H1 (cell line): ENCODE measurements around the gene ZC3H18. TPM values are rescaled to one million over a fixed set of nuclear protein-coding genes. Genes with fewer than 3 reads are reported as not detected.

Experiments used
- CTCF ChIA-PET: fragments of 300-600 bp; sonication (Branson Sonifier 250); formaldehyde crosslinking; loops from one replicate; lab custom pipeline; 2021; ENCODE audit not compliant: partially characterized antibody; lab: Charles Lee
- POLR2A ChIA-PET: fragments of 300-600 bp; sonication (Branson Sonifier 250); formaldehyde crosslinking; loops from one replicate; lab custom pipeline; 2021; ENCODE audit warnings: inconsistent platforms; ENCODE audit not compliant: partially characterized antibody; lab: Charles Lee
- DNase-seq, 2 experiments: peaks; one replicate each; pipeline versions ENCODE4 v3.0.0 to v3.0.0-alpha.2; 2010 to 2022; ENCODE audit warnings: low spot score in 2 of 2, low read depth in 1 of 2, mixed read lengths in 1 of 2
- FAIRE-seq: peaks from 2 replicates; lab custom pipeline; 2011; peaks lifted over from hg19 to GRCh38; lab: Jason Lieb, UNC
- H2AFZ ChIP-seq: 2 replicates; pipeline ENCODE4 v1.8.1; 2012; ENCODE audit warnings: low read length, inconsistent platforms
- H2AK5ac ChIP-seq: 2 replicates; pipeline ENCODE4 v1.6.1; 2013; ENCODE audit warnings: low read depth, low read length
- H2BK120ac ChIP-seq: replicated peaks from 2 replicates; pipeline ENCODE3; 2013; ENCODE audit warnings: low read depth, low read length, inconsistent platforms
- H2BK12ac ChIP-seq: 2 replicates; pipeline ENCODE4 v1.6.1; 2013; ENCODE audit warnings: low read depth, low read length
- H2BK15ac ChIP-seq: 2 replicates; pipeline ENCODE4 v1.6.1; 2013; ENCODE audit warnings: low read length
- H2BK20ac ChIP-seq: 2 replicates; pipeline ENCODE4 v1.6.1; 2013; ENCODE audit warnings: low read length
- H2BK5ac ChIP-seq: 2 replicates; pipeline ENCODE4 v1.6.1; 2013; ENCODE audit warnings: low read depth, low read length
- H3K14ac ChIP-seq: 2 replicates; pipeline ENCODE4 v1.6.1; 2013; ENCODE audit warnings: inconsistent platforms; ENCODE audit not compliant: insufficient read length
- H3K18ac ChIP-seq: 2 replicates; pipeline ENCODE4 v1.6.1; 2013; ENCODE audit warnings: low read length; ENCODE audit errors: extremely low read depth
- H3K23ac ChIP-seq: 2 replicates; pipeline ENCODE4 v1.6.1; 2013; ENCODE audit warnings: inconsistent platforms; ENCODE audit not compliant: insufficient read length
- H3K23me2 ChIP-seq: 2 replicates; pipeline ENCODE4 v1.6.1; 2013; ENCODE audit warnings: low read depth, low read length
- H3K27ac ChIP-seq: 2 replicates; pipeline ENCODE4 v1.6.1; 2011; ENCODE audit warnings: low read depth, low read length, inconsistent platforms
- H3K27me3 ChIP-seq, 4 experiments: replicated peaks in 1 of 4; 1 replicate in 1 of 4; 2 replicates in 3 of 4; pipeline versions ENCODE4 v1.6.1 to v1.8.1; 2011 to 2013; ENCODE audit warnings: low read length in 3 of 4, mild to moderate bottlenecking in 3 of 4, inconsistent platforms in 2 of 4, mixed read lengths in 2 of 4, moderate library complexity in 1 of 4; ENCODE audit not compliant: control insufficient read depth in 3 of 4, insufficient read depth in 3 of 4; ENCODE audit errors: extremely low read depth in 1 of 4
- H3K36me3 ChIP-seq, 4 experiments: 2 replicates each; pipeline versions ENCODE4 v1.6.1 to v1.8.1; 2011 to 2013; ENCODE audit warnings: mild to moderate bottlenecking in 4 of 4, low read length in 3 of 4, moderate library complexity in 2 of 4, control low read depth in 1 of 4, inconsistent platforms in 1 of 4; ENCODE audit not compliant: insufficient read depth in 4 of 4, control insufficient read depth in 2 of 4
- H3K4ac ChIP-seq: replicated peaks from 2 replicates; pipeline ENCODE3; 2013; ENCODE audit warnings: low read length, low read depth, mixed read lengths, inconsistent platforms; ENCODE audit not compliant: insufficient read length
- H3K4me1 ChIP-seq, 4 experiments: replicated peaks in 1 of 4; 1 replicate in 1 of 4; 2 replicates in 3 of 4; pipeline versions ENCODE4 v1.6.1 to v1.8.1; 2011 to 2013; ENCODE audit warnings: low read length in 3 of 4, inconsistent platforms in 2 of 4, mixed read lengths in 1 of 4; ENCODE audit not compliant: insufficient read depth in 4 of 4, control insufficient read depth in 3 of 4
- H3K4me2 ChIP-seq, 2 experiments: 2 replicates each; pipeline versions ENCODE4 v1.6.1 to v1.8.1; 2011 to 2013; ENCODE audit warnings: low read depth in 2 of 2, low read length in 2 of 2, control low read depth in 1 of 2, inconsistent platforms in 1 of 2, mild to moderate bottlenecking in 1 of 2; ENCODE audit not compliant: insufficient read depth in 1 of 2
- H3K4me3 ChIP-seq, 4 experiments: fragments of 200-600, 300-600 bp in 1 of 4; sonication (generic), shearing (Covaris generic), sonication (Bioruptor Twin) in 1 of 4; 2 replicates each; pipeline versions ENCODE4 v1.5.1 to v1.8.1; 2011 to 2016; ENCODE audit warnings: low read length in 4 of 4, low read depth in 3 of 4, control low read depth in 2 of 4, inconsistent platforms in 2 of 4, mild to moderate bottlenecking in 2 of 4, mixed read lengths in 1 of 4, moderate library complexity in 1 of 4; ENCODE audit not compliant: insufficient read depth in 2 of 4; ENCODE audit errors: extremely low read depth in 1 of 4
- H3K56ac ChIP-seq: replicated peaks from 2 replicates; pipeline ENCODE3; 2013; ENCODE audit warnings: low read depth, mild to moderate bottlenecking, mixed read lengths, low read length, inconsistent platforms; ENCODE audit not compliant: insufficient read length
- H3K79me1 ChIP-seq: 2 replicates; pipeline ENCODE4 v1.6.1; 2013; ENCODE audit warnings: low read depth, low read length, control low read depth
- H3K79me2 ChIP-seq, 2 experiments: 2 replicates each; pipeline versions ENCODE4 v1.6.1 to v1.8.1; 2012 to 2013; ENCODE audit warnings: low read length in 2 of 2, mild to moderate bottlenecking in 2 of 2, inconsistent platforms in 1 of 2; ENCODE audit not compliant: insufficient read depth in 2 of 2, control insufficient read depth in 1 of 2
- H3K9ac ChIP-seq, 4 experiments: replicated peaks in 1 of 4; 1 replicate in 1 of 4; 2 replicates in 3 of 4; pipeline versions ENCODE4 v1.6.1 to v1.8.1; 2011 to 2013; ENCODE audit warnings: low read depth in 3 of 4, low read length in 3 of 4, control low read depth in 2 of 4, mild to moderate bottlenecking in 2 of 4, moderate library complexity in 2 of 4, inconsistent platforms in 1 of 4; ENCODE audit errors: extremely low read depth in 1 of 4
- H3K9me3 ChIP-seq, 2 experiments: 2 replicates each; pipeline versions ENCODE4 v1.6.1 to v1.8.1; 2012 to 2013; ENCODE audit warnings: mild to moderate bottlenecking in 2 of 2, moderate library complexity in 2 of 2, control low read depth in 1 of 2, inconsistent platforms in 1 of 2, low read depth in 1 of 2, low read length in 1 of 2, mixed read lengths in 1 of 2; ENCODE audit not compliant: insufficient read depth in 2 of 2
- H4K20me1 ChIP-seq, 2 experiments: replicated peaks in 1 of 2; 2 replicates each; pipeline versions ENCODE3 to v1.8.1; 2011 to 2013; ENCODE audit warnings: inconsistent platforms in 2 of 2, low read length in 2 of 2, mild to moderate bottlenecking in 1 of 2; ENCODE audit not compliant: insufficient read depth in 2 of 2, control insufficient read depth in 1 of 2
- H4K5ac ChIP-seq: 2 replicates; pipeline ENCODE4 v1.6.1; 2013; ENCODE audit warnings: low read length, low read depth, mixed read lengths, inconsistent platforms; ENCODE audit not compliant: insufficient read length
- H4K8ac ChIP-seq: 2 replicates; pipeline ENCODE4 v1.8.0; 2013; ENCODE audit warnings: mild to moderate bottlenecking, moderate library complexity, low read length, inconsistent platforms; ENCODE audit not compliant: insufficient read depth; ENCODE audit errors: extremely low read depth
- H4K91ac ChIP-seq: replicated peaks from 2 replicates; pipeline ENCODE3; 2013; ENCODE audit warnings: low read length, mixed read lengths, inconsistent platforms; ENCODE audit not compliant: insufficient read length
- CREB1 ChIP-seq: IDR thresholded peaks from 2 replicates; pipeline ENCODE4 v1.6.1; 2012; ENCODE audit warnings: inconsistent platforms
- EGR1 ChIP-seq: IDR thresholded peaks from 2 replicates; pipeline ENCODE4 v1.6.1; 2011; ENCODE audit warnings: low read depth, low read length, borderline replicate concordance
- HDAC2 ChIP-seq, 2 experiments: fragments of 300-600 bp in 1 of 2; sonication (generic) in 1 of 2; IDR thresholded peaks; 2 replicates each; pipeline ENCODE4 v1.6.1; 2011 to 2012; ENCODE audit warnings: low read depth in 2 of 2, low read length in 2 of 2, mild to moderate bottlenecking in 2 of 2, moderate library complexity in 2 of 2, borderline replicate concordance in 1 of 2, inconsistent platforms in 1 of 2
- JUN ChIP-seq: IDR thresholded peaks from 2 replicates; pipeline ENCODE4 v1.6.1; 2011; ENCODE audit warnings: low read depth, mild to moderate bottlenecking, improper control_type of control experiment, low read length
- JUND ChIP-seq: IDR thresholded peaks from 2 replicates; pipeline ENCODE4 v1.6.1; 2011; ENCODE audit warnings: mild to moderate bottlenecking, improper control_type of control experiment, low read length
- KDM4A ChIP-seq: IDR thresholded peaks from one replicate; pipeline ENCODE4 v1.7.1; 2012; ENCODE audit warnings: low read depth, mild to moderate bottlenecking, moderate library complexity, low read length, inconsistent platforms; ENCODE audit not compliant: severe bottlenecking
- MAX ChIP-seq: IDR thresholded peaks from 2 replicates; pipeline ENCODE4 v1.6.1; 2012; ENCODE audit warnings: inconsistent platforms
- NRF1 ChIP-seq: IDR thresholded peaks from 2 replicates; pipeline ENCODE4 v1.6.1; 2011; ENCODE audit warnings: mild to moderate bottlenecking, low read depth, low read length, improper control_type of control experiment
- POU5F1 ChIP-seq: IDR thresholded peaks from 2 replicates; pipeline ENCODE4 v1.6.1; 2011; ENCODE audit warnings: low read depth, mild to moderate bottlenecking, low read length, moderate library complexity
- RAD21 ChIP-seq, 2 experiments: IDR thresholded peaks in 1 of 2; conservative IDR thresholded peaks in 1 of 2; 2 replicates each; pipeline ENCODE4 v1.6.1; 2011; ENCODE audit warnings: low read depth in 2 of 2, low read length in 2 of 2, improper control_type of control experiment in 1 of 2, inconsistent platforms in 1 of 2, mild to moderate bottlenecking in 1 of 2, moderate library complexity in 1 of 2
- RXRA ChIP-seq: IDR thresholded peaks from 2 replicates; pipeline ENCODE4 v1.6.1; 2011; ENCODE audit warnings: low read depth, mild to moderate bottlenecking, low read length, moderate library complexity; ENCODE audit not compliant: insufficient read depth
- SUZ12 ChIP-seq: fragments of 200-600 bp; sonication (generic); IDR thresholded peaks from 2 replicates; pipeline ENCODE4 v1.6.1; 2012; ENCODE audit warnings: mild to moderate bottlenecking, inconsistent platforms, low read length, moderate library complexity, mixed read lengths
- TAF7 ChIP-seq: optimal IDR thresholded peaks from 2 replicates; pipeline ENCODE3; 2011; ENCODE audit warnings: low read depth, mild to moderate bottlenecking, inconsistent platforms, low read length, moderate library complexity, borderline replicate concordance
- YY1 ChIP-seq: IDR thresholded peaks from 2 replicates; pipeline ENCODE4 v1.6.1; 2011; ENCODE audit warnings: low read depth, mild to moderate bottlenecking, low read length
- WGBS, 2 experiments: shearing (Covaris generic) in 1 of 2; methylation state at CpG; one replicate each; pipeline versions ENCODE4 v1.1.6 to v1.1.7; 2013 to 2015; ENCODE audit warnings: low lambda C conversion rate in 2 of 2, mixed read lengths in 2 of 2, inconsistent platforms in 1 of 2, low coverage in 1 of 2, missing lambda C conversion rate in 1 of 2; ENCODE audit not compliant: insufficient replicate concordance in 2 of 2, insufficient coverage in 1 of 2, insufficient read length in 1 of 2; ENCODE audit errors: extremely low coverage in 1 of 2, missing lambda C conversion rate in 1 of 2; 5-methylcytosine and 5-hydroxymethylcytosine counted together
- polyA plus RNA-seq, 7 experiments: library from polyadenylated mRNA; depleted of rRNA in 3 of 7; stranded (reverse) in 5 of 7; unstranded in 2 of 7; fragments of >200 nt in 5 of 7; fragments of 200-250 nt in 2 of 7; gene quantifications; 1 replicate in 5 of 7; 2 replicates in 1 of 7; 4 replicates in 1 of 7; pipeline versions ENCODE4 v1.2.1 to v1.2.3, GENCODE V29; 2011 to 2013; ENCODE audit warnings: missing spikeins in 2 of 7, mixed read lengths in 2 of 7
- total RNA-seq: library from RNA; stranded (reverse); fragmentation: NEBNext Ultra II Directional; extraction: Animal tissue kit (Norgen Biotek cat#: 25700); gene quantifications from 2 replicates; pipeline ENCODE4 v1.2.1, GENCODE V29; 2021

The ZC3H18 gene
- total and polyA plus RNA-seq, 2 of the 8 experiments (the other 6 are each of a cell fraction or from before 2014, with no cell fraction given), result 12.1 to 73.2 TPM

DNA sequence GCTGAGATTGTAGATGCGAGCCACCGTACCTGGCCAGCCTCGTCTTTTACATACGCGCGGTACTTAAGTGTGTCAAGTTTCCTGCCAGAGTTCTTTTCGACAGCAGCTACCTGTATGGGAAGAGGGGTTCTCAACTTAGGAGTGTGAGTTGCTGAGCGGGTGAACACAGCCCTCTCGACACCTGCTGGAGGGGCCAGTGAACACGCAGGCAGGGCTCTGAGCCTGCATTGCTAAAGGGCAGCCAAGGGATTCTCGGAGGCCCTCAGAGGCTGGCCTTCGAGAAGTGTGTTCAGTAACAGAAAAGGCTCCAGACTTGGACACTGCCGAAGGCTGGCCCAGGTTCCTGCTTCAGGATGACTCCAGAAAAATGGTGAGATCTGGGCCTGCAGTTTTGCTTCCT lies 6.1 kb downstream of the ZC3H18 start:
- Histone ChIP-seq H4K91ac (no peak overlapping the region), H3K9ac (no peak overlapping the region), H3K4ac (no peak overlapping the region), H4K20me1 (peaks cover 23 to 30% of the 10 kb centered on the region in 2 experiments), H3K36me3 (peaks cover 2 to 40% (median 14%) of the 10 kb centered on the region in 4 experiments; a peak in 7 of 8 replicates), H2BK12ac (no peak overlapping the region), H4K5ac (no peak overlapping the region), H3K23me2 (no peaks in the 10 kb centered on the region), H2BK20ac (no peak overlapping the region), H3K79me1 (peaks cover 17% of the 10 kb centered on the region), H2BK15ac (no peak overlapping the region), H3K4me3 (no peak overlapping the region), H3K27me3 (no peaks in the 10 kb centered on the region), H4K8ac (no peak overlapping the region), H3K79me2 (peaks cover 6 to 83% of the 10 kb centered on the region in 2 experiments), H3K4me1 (peaks cover 0 to 6% (median 3%) of the 10 kb centered on the region in 4 experiments; a peak in 5 of 7 replicates), H3K56ac (no peak overlapping the region), H3K27ac (no peak overlapping the region), H2BK5ac (no peak overlapping the region), H2AFZ (no peak overlapping the region), H3K14ac (no peak overlapping the region), H3K9me3 (no peaks in the 10 kb centered on the region), H2BK120ac (no peak overlapping the region), H3K4me2 (no peak overlapping the region), H3K18ac (no peak overlapping the region), H2AK5ac (no peak overlapping the region), H3K23ac (no peak overlapping the region)
- CTCF ChIA-PET, result no interaction called here
- 94% methylated on average over 13 of the region's 13 CpGs; no CpG with 5 or more reads in 1 of the 2 experiments for WGBS, 2 experiments
- FAIRE-seq (no peak), DNase-seq (no peak)
- POLR2A ChIA-PET, result no interaction called here
- TF ChIP-seq JUN (no peak), YY1 (no peak), RAD21 (IDR thresholded peaks at IDR 0.05 in 1 of 2, conservative IDR thresholded peaks at IDR 0.05 in 1 of 2; ENCODE audit: low read depth in 2 of 2, low read length in 2 of 2) (no peak), RXRA (no peak), MAX (no peak), JUND (no peak), POU5F1 (no peak), EGR1 (no peak), HDAC2 (IDR thresholded peaks at IDR 0.05; ENCODE audit: borderline replicate concordance in 1 of 2, low read depth in 2 of 2, low read length in 2 of 2) (no peak), NRF1 (no peak), SUZ12 (no peak), CREB1 (no peak), KDM4A (no peak), TAF7 (no peak)
